ENCODE data around the gene COL21A1.
A peak's percentile ranks its signal among the peaks of the same experiment; 100 is the strongest.

COL21A1 gene

DNA sequence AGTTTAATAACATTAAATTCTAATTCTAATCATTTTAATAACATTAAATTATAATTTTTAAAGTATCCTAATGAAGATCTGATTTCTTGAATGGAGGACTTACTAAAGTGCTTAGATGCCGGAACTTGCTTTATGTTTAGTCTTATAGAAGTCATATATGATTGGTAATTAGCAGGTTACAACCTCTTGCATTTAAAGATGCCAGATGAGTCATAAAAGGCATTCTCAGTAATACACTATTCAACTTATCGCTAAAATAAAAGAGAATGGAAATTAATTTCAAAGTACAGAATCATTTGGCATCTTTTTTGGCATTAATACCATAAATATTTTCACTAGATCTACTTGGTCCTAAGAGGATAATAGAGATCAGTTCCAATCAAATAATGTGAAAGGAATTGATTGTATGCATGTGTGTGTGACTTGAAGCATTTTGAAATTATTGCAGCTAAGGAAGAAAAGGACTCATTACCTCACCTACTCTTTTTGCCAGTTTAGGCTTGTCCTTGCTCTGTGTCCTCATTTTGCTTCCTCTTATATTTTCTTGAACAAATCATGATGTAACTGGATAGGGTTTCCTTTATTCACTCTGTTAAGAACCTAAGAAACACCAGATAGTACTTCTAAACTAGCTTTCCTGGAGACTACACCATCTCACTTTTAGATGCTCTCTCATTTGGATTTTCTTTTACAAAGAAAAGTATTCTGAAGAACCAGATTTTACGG, 2.7 kb downstream of the COL21A1 start:
- no peak for DNase-seq

GRCh38 chr6:56244089-56244488, 3.3 kb downstream of the COL21A1 start:
- no peak for DNase-seq

- DNase-seq: peak in 1 of 2 donors; percentile 3
These were observed 3.8 kb downstream of the COL21A1 start for GRCh38 chr6:56243518-56244070.

GRCh38 chr6:56242346-56242745, 5.0 kb downstream of the COL21A1 start:
- DNase-seq: no peak

GRCh38 chr6:56241124-56241802, 6.1 kb downstream of the COL21A1 start:
- DNase-seq: no peak

- no peak for DNase-seq
These were observed 9.0 kb downstream of the COL21A1 start for GRCh38 chr6:56238352-56238751.

DNA sequence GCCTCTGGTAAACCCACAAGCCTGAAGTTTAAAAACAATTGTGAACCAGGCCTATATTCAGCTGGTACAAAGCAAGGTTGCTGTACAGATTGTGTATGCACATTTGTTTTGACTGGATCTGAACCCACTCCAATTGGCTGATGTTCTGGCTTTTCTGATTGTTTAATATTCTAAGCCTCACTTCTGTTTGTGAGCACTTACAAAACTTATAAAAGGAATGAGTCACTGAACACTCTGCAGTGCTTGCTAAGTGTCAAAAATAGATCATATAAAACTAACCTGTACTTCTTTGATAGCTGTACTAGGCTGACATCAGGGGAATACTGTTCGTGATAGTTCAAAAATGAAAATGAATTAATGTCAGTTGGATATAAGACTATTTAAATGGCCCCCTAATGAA, 12.1 kb downstream of the COL21A1 start:
- DNase-seq: no peak

GRCh38 chr6:56232436-56232835, 14.9 kb downstream of the COL21A1 start:
- no peak for DNase-seq

GRCh38 chr6:56231827-56232226, 15.6 kb downstream of the COL21A1 start:
- no peak for DNase-seq

DNA sequence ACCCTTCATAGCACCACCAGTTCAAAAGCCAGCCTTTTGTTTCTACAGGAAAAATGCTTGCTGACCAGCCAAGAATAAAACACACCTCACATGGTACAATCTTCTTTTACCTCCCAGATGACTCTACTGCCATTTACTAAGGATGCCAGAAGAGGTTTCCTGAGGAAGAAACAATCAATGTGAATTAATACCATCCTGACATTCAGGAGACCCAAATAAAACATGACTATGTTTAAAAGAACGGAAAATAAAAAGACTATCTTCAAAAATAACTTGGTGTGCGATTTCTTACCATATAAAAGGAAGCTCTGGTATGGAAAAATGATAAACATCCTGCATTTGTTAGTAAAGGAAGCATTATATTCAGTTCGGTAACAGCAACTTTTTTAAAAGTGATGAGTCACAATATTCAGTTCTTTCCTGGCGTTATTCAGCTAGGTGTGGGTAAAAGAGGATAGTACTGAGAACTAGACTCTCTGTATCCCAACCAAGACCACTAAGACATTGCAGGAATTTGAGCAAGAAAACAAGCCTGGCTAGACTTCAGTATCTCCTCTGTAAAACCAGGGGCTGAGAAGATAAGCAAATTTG, 16.3 kb downstream of the COL21A1 start:
- no peak for DNase-seq

- DNase-seq: no peak
These were observed 20.1 kb downstream of the COL21A1 start for GRCh38 chr6:56227071-56227879.

DNA sequence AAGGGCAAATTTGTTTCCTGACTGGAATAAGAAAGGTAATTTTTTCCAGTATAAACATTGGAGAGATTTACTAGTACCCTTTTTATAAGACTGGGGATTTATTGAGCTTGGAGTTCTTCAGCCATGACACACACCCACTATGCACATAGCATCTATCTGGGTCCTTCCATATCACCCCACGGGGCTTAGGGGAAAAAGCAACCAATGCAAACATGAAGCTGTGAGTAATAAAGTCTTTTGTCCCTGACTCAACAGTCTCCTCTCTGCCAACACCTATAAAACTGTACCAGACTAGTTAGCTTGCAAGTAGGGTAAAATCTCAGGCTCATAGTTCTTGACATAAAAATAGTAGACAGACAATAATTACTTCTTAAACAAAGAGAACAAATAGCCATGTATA, 23.4 kb downstream of the COL21A1 start:
- DNase-seq: no peak

DNA sequence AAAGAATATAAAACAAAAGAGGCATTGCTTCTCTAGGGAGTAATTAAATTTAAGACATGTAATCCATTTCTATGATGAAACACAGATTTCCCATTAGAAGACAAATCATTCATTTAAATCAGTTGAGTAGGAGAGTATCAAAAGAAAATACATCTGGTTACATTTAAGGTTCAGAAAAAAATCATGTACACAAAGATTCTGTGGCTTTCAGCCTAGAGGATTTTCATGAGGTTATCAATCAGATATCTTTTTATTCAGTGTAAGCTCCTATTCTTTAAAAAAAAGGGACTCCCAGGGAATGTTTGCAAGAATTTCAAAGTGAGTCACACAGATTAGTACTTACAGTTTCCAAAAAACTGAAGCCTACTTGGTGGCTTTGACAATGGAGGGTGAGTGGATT, 24.9 kb downstream of the COL21A1 start:
- DNase-seq: no peak

DNA sequence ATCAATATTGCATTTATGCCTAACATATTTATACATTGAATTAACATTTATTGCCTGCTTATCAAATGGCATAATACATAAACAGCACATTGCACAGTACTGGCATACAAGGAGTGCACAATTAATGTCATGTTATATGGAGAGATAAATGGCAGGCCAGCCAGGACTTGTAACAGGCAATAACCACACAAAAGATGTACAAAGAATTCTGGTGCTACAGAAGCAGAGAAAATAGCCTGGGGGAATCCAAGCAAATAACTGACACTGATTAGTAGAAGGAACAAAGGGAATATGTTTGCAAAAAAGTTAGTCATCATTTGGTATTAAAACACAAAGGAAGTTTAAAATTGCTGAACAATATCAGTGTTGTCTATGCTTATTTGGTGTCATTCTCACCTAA, 27.3 kb downstream of the COL21A1 start:
- no peak for DNase-seq

GRCh38 chr6:56214703-56215101, 32.7 kb downstream of the COL21A1 start:
- DNase-seq: no peak

GRCh38 chr6:56214041-56214702, 33.2 kb downstream of the COL21A1 start:
- DNase-seq: no peak

- no peak for DNase-seq
These were observed 35.7 kb downstream of the COL21A1 start for GRCh38 chr6:56211724-56212123.

DNA sequence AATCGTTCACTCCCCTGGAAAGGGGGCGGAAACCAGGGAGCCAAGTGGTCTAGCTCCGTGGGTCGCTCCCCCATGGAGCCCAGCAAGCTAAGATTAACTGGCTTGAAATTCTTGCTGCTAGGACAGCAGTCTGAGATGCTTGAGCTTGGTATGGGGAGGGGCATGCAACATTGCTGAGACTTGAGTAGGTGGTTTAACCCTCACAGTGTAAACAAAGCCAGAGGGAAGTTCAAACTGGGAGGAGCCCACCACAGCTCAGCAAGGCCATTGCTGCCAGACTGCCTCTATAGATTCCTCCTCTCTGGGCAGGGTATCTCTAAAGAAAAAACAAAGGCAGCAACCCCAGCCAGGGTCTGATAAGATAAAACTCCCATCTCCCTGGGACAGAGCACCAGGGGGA, 43.2 kb downstream of the COL21A1 start:
- no peak for DNase-seq

DNA sequence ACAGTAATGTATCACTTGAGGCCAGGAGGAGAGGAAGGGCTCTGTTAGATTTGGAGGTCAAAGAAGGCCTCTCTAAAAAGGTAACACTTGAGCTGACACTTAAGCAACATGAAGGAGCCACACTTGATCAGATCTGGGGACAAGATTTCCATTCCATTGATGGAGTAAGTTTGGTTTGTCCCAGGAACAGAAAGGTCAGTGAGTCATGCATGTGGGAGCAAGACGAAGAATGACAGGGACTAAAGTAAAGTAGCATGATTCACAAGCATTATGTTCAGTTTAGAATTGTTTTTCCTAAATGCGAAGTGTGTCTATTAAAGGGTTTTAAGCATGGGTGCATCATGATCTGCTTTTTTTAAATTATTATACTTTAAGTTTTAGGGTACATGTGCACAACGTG, 47.4 kb downstream of the COL21A1 start:
- DNase-seq: no peak

- DNase-seq: no peak
These were observed 53.5 kb downstream of the COL21A1 start for GRCh38 chr6:56193846-56194245.

DNA sequence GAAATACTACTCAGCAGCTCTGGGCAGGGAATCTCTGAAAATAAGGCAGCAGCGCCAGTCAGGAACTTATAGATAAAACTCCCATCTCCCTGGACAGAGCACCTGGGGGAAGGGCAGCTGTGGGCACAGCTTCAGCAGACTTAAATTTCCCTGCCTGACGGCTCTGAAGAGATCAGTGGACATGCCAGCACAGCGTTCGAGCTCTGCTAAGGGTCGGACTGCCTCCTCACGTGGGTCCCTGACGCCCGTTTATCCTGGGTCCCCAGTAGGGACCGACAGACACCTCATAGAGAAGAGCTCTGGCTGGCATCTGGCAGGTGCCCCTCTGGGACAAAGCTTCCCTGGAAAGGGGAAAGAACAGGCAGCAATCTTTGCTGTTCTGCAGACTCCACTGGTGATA, 59.0 kb downstream of the COL21A1 start:
- DNase-seq: no peak

DNA sequence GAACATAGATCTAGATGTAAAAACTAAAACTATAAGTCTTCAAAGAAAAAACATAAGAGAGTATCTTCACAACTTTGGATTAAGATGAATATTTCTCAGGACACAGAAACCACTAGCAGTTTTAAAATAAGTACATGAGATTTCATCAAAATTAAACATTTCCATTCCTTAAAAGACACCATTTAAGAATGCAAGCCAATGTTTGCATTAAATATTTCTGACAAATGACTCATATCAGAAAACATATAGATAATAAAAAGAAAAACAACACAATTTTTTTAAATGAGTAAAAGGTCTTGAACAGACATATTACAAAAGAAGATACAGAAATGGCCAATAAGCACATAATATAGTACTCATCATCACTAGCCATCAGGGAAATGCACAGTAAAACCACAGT, 59.7 kb downstream of the COL21A1 start:
- no peak for DNase-seq

DNA sequence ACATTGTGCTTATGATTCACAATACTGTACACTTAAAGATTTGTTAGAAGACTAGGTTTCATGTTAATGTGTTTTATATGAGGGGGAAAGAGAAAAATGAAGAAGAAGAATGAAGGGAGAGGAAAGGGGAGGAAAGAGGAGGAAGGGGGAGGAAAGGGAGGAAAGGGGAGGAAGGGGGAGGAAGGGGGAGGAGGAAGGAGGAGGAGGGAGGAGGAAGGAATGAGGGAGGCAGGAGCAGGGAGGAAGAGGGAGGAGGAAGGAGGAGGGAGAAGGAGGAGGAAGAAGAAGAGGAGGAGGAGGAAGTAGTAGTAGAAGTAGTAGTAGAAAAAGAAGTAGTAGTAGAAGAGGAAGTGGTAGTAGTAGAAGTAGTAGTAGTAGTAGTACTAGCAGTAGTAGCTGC, 70.6 kb downstream of the COL21A1 start:
- no peak for DNase-seq
